Stomach smooth muscle (tissue), 2 donors: ENCODE results near the gene PWP2.
"Not testable (repeated sequence)": the region's sequence is repeated elsewhere in the genome, so short reads cannot be mapped to it uniquely, and the experiment has no call there.

Experiments
- H3K27ac ChIP-seq: one replicate; pipeline ENCODE4 v1.7.0; 2013; ENCODE audit warnings: mild to moderate bottlenecking, low read length, inconsistent platforms
- H3K27me3 ChIP-seq, 2 donors: one replicate each; pipeline ENCODE4 v1.7.0; 2013; ENCODE audit warnings: low read length in 2 of 2; ENCODE audit not compliant: insufficient read depth in 2 of 2, control insufficient read depth in 1 of 2
- H3K36me3 ChIP-seq, 2 donors: one replicate each; pipeline ENCODE4 v1.7.0; 2013; ENCODE audit warnings: low read length in 2 of 2; ENCODE audit not compliant: control insufficient read depth in 2 of 2, insufficient read depth in 2 of 2
- H3K4me1 ChIP-seq: one replicate; pipeline ENCODE4 v1.7.0; 2013; ENCODE audit warnings: low read length; ENCODE audit not compliant: control insufficient read depth, insufficient read depth
- H3K4me3 ChIP-seq, 2 donors: one replicate each; pipeline ENCODE4 v1.7.0; 2013; ENCODE audit warnings: low read length in 2 of 2
- H3K9ac ChIP-seq, 2 donors: one replicate each; pipeline ENCODE4 v1.7.0; 2013; ENCODE audit warnings: low read length in 2 of 2, mild to moderate bottlenecking in 1 of 2
- H3K9me3 ChIP-seq, 2 donors: one replicate each; pipeline ENCODE4 v1.7.0; 2013; ENCODE audit warnings: low read length in 2 of 2; ENCODE audit not compliant: control insufficient read depth in 2 of 2
- donor health status: healthy.
- donor health status: Pancreatic carcinoma.

Gene PWP2

GRCh38 chr21:44170326-44170725 lies 63.1 kb downstream of the PWP2 start:
- H3K27me3 ChIP-seq, result not testable (repeated sequence)

GRCh38 chr21:44170863-44171262 lies 63.7 kb downstream of the PWP2 start:
- H3K27me3 ChIP-seq, H3K4me3 ChIP-seq, H3K9me3 ChIP-seq, H3K9ac ChIP-seq, H3K27ac ChIP-seq, H3K36me3 ChIP-seq, H3K4me1 ChIP-seq: not testable (repeated sequence)

More at GRCh38 chr21:44170326-44170725, 63.1 kb downstream of the PWP2 start:
- not testable (repeated sequence) for H3K9me3 ChIP-seq, H3K36me3 ChIP-seq, H3K4me3 ChIP-seq, H3K9ac ChIP-seq, H3K4me1 ChIP-seq, H3K27ac ChIP-seq

GRCh38 chr21:44171962-44172572 lies 64.9 kb downstream of the PWP2 start:
- H3K27me3 ChIP-seq, H3K4me3 ChIP-seq, H3K9ac ChIP-seq, H3K9me3 ChIP-seq, H3K27ac ChIP-seq, H3K36me3 ChIP-seq, H3K4me1 ChIP-seq: not testable (repeated sequence)

GRCh38 chr21:44172741-44173140 lies 65.5 kb downstream of the PWP2 start:
- not testable (repeated sequence) for H3K27me3 ChIP-seq, H3K9ac ChIP-seq, H3K4me3 ChIP-seq, H3K9me3 ChIP-seq, H3K27ac ChIP-seq, H3K36me3 ChIP-seq, H3K4me1 ChIP-seq

GRCh38 chr21:44175189-44175588 lies 68.0 kb downstream of the PWP2 start:
- not testable (repeated sequence) for H3K9me3 ChIP-seq, H3K9ac ChIP-seq, H3K36me3 ChIP-seq, H3K27me3 ChIP-seq, H3K4me1 ChIP-seq, H3K4me3 ChIP-seq, H3K27ac ChIP-seq

- H3K9me3 ChIP-seq, H3K36me3 ChIP-seq, H3K4me3 ChIP-seq, H3K9ac ChIP-seq, H3K4me1 ChIP-seq, H3K27me3 ChIP-seq, H3K27ac ChIP-seq: not testable (repeated sequence)
Measured at GRCh38 chr21:44176127-44176526, 68.9 kb downstream of the PWP2 start.
